DND-41 (cell line): ENCODE data around the gene SNPH.
A peak's percentile ranks its signal among the peaks of the same experiment; 100 is the strongest.

Source experiments
- ATAC-seq: fragments of 200-7000 bp; cut with Tn5 transposase; 3 replicates; pipeline ENCODE4 v1.9.1; 2021; ENCODE audit warnings: low read depth; ENCODE audit not compliant: insufficient read depth
- DNase-seq: peaks from one replicate; pipeline ENCODE4 v3.0.0-alpha.2; 2020
- H2AFZ ChIP-seq: 2 replicates; pipeline ENCODE4 v1.6.0; 2012; ENCODE audit warnings: low read depth, low read length
- H3K27ac ChIP-seq: 2 replicates; pipeline ENCODE4 v1.5.1; 2012; ENCODE audit warnings: low read length, inconsistent platforms
- H3K27me3 ChIP-seq: fragments of 200-600 bp; sonication (generic); 2 replicates; pipeline ENCODE4 v1.6.0; 2012; ENCODE audit warnings: low read length, mild to moderate bottlenecking, inconsistent platforms; ENCODE audit not compliant: insufficient read depth, poor library complexity
- H3K36me3 ChIP-seq: 2 replicates; pipeline ENCODE4 v1.5.1; 2012; ENCODE audit warnings: low read length, inconsistent platforms; ENCODE audit not compliant: insufficient read depth
- H3K4me1 ChIP-seq: 2 replicates; pipeline ENCODE4 v1.5.1; 2012; ENCODE audit warnings: mild to moderate bottlenecking, low read length; ENCODE audit not compliant: insufficient read depth
- H3K4me2 ChIP-seq: 2 replicates; pipeline ENCODE4 v1.6.0; 2012; ENCODE audit warnings: mild to moderate bottlenecking, moderate library complexity, low read length, inconsistent platforms; ENCODE audit not compliant: insufficient read depth
- H3K4me3 ChIP-seq, 2 experiments: fragments of 200-600 bp in 1 of 2; shearing (Covaris generic) in 1 of 2; 2 replicates each; pipeline ENCODE4 v1.5.1; 2012 to 2016; ENCODE audit warnings: inconsistent platforms in 2 of 2, low read length in 2 of 2, mild to moderate bottlenecking in 2 of 2, low read depth in 1 of 2, moderate library complexity in 1 of 2
- H3K79me2 ChIP-seq: 2 replicates; pipeline ENCODE4 v1.6.0; 2012; ENCODE audit warnings: low read length, inconsistent platforms; ENCODE audit not compliant: insufficient read depth
- H3K9ac ChIP-seq: 2 replicates; pipeline ENCODE4 v1.6.0; 2012; ENCODE audit warnings: low read depth, mild to moderate bottlenecking, inconsistent platforms, low read length, moderate library complexity
- H3K9me3 ChIP-seq: 2 replicates; pipeline ENCODE4 v1.5.1; 2012; ENCODE audit warnings: low read length, moderate library complexity, mild to moderate bottlenecking, inconsistent platforms; ENCODE audit not compliant: insufficient read depth, severe bottlenecking
- H4K20me1 ChIP-seq: 2 replicates; pipeline ENCODE4 v1.6.0; 2012; ENCODE audit warnings: low read length; ENCODE audit not compliant: insufficient read depth
- CTCF ChIP-seq: IDR thresholded peaks from 2 replicates; pipeline ENCODE4 v1.5.1; 2012; ENCODE audit warnings: borderline replicate concordance, low read length, moderate library complexity, mild to moderate bottlenecking; ENCODE audit not compliant: poor library complexity, severe bottlenecking; ENCODE audit errors: extremely low read depth
- EZH2 ChIP-seq: IDR thresholded peaks from 3 replicates; pipeline ENCODE4 v1.6.1; 2012; ENCODE audit warnings: borderline replicate concordance, low read depth, mild to moderate bottlenecking, moderate library complexity, low read length, inconsistent platforms; ENCODE audit not compliant: severe bottlenecking

SNPH gene

GRCh38 chr20:1335961-1336698, 70.0 kb downstream of the SNPH start:
- H3K27me3 ChIP-seq = no peaks in the 10 kb centered on the region
- no peak overlapping the region for H3K9ac ChIP-seq
- no peak overlapping the region for H3K27ac ChIP-seq
- TF ChIP-seq CTCF (no peak), EZH2 (no peak)
- no peak overlapping the region for H3K4me3 ChIP-seq
- no peak overlapping the region for H2AFZ ChIP-seq
- peaks cover 19% of the 10 kb centered on the region for H3K79me2 ChIP-seq
- H3K36me3 ChIP-seq = peaks cover 48% of the 10 kb centered on the region
- ATAC-seq = no peak
- H3K9me3 ChIP-seq = no peaks in the 10 kb centered on the region
- H3K4me1 ChIP-seq = no peaks in the 10 kb centered on the region
- H3K4me2 ChIP-seq = no peak overlapping the region
- peaks cover 53% of the 10 kb centered on the region for H4K20me1 ChIP-seq
- peak; percentile 4 for DNase-seq

GRCh38 chr20:1336699-1337367, 70.7 kb downstream of the SNPH start:
- H3K4me2 ChIP-seq = no peak overlapping the region
- TF ChIP-seq EZH2 (no peak), CTCF (no peak)
- H3K9me3 ChIP-seq = no peaks in the 10 kb centered on the region
- H3K36me3 ChIP-seq = peaks cover 42% of the 10 kb centered on the region
- peak; percentile 4 for DNase-seq
- H3K4me1 ChIP-seq = no peaks in the 10 kb centered on the region
- ATAC-seq = no peak
- no peak overlapping the region for H2AFZ ChIP-seq
- no peak overlapping the region for H3K9ac ChIP-seq
- no peaks in the 10 kb centered on the region for H3K27me3 ChIP-seq
- no peak overlapping the region for H3K4me3 ChIP-seq
- peaks cover 51% of the 10 kb centered on the region for H4K20me1 ChIP-seq
- no peak overlapping the region for H3K27ac ChIP-seq
- peaks cover 12% of the 10 kb centered on the region for H3K79me2 ChIP-seq

- DNase-seq = peak; percentile 2
These were observed 71.3 kb downstream of the SNPH start for GRCh38 chr20:1337441-1337840.

More at GRCh38 chr20:1337441-1337840, 71.3 kb downstream of the SNPH start:
- Histone ChIP-seq H3K4me1 (no peaks in the 10 kb centered on the region), H3K9ac (no peak overlapping the region), H3K27ac (no peak overlapping the region), H3K4me2 (no peak overlapping the region), H3K9me3 (no peaks in the 10 kb centered on the region), H3K36me3 (peaks cover 37% of the 10 kb centered on the region), H2AFZ (no peak overlapping the region), H3K27me3 (no peaks in the 10 kb centered on the region), H3K4me3 (no peak overlapping the region), H4K20me1 (peaks cover 45% of the 10 kb centered on the region), H3K79me2 (peaks cover 7% of the 10 kb centered on the region; the same call in 1 of the 2 replicates)
- ATAC-seq = no peak
- TF ChIP-seq CTCF (no peak), EZH2 (no peak)
